Activated naive CD8-positive, alpha-beta T cell treated with anti-CD3 and anti-CD28 coated beads, Interleukin-2, amount 50 U/mL, for 24 hours (primary cell): Measurements from ENCODE around the gene SUCO.
A peak's percentile ranks its signal among the peaks of the same experiment; 100 is the strongest.
"Not testable (repeated sequence)": the region's sequence is repeated elsewhere in the genome, so short reads cannot be mapped to it uniquely, and the experiment has no call there.

ENCODE experiments used
- ATAC-seq: fragments of 150-1000 bp; cut with Tn5 transposase; one replicate; pipeline ENCODE4 v1.10.0; 2021
- DNase-seq: peaks from one replicate; pipeline ENCODE4 v3.0.0; 2021
- H3K27ac Mint-ChIP-seq: one replicate; pipeline ENCODE4 v1.8.0; 2021; ENCODE audit warnings: mild to moderate bottlenecking, mixed read lengths
- H3K27me3 Mint-ChIP-seq: one replicate; pipeline ENCODE4 v1.8.0; 2021; ENCODE audit warnings: mixed read lengths
- H3K36me3 Mint-ChIP-seq: one replicate; pipeline ENCODE4 v1.8.0; 2021; ENCODE audit warnings: low read depth, mixed read lengths
- H3K4me1 Mint-ChIP-seq: one replicate; pipeline ENCODE4 v1.8.0; 2021; ENCODE audit warnings: mixed read lengths
- H3K4me3 Mint-ChIP-seq: one replicate; pipeline ENCODE4 v1.8.0; 2021; ENCODE audit warnings: mild to moderate bottlenecking, moderate library complexity, mixed read lengths
- H3K9me3 Mint-ChIP-seq: one replicate; pipeline ENCODE4 v1.8.0; 2021; ENCODE audit warnings: mixed read lengths

Gene SUCO, protein sequence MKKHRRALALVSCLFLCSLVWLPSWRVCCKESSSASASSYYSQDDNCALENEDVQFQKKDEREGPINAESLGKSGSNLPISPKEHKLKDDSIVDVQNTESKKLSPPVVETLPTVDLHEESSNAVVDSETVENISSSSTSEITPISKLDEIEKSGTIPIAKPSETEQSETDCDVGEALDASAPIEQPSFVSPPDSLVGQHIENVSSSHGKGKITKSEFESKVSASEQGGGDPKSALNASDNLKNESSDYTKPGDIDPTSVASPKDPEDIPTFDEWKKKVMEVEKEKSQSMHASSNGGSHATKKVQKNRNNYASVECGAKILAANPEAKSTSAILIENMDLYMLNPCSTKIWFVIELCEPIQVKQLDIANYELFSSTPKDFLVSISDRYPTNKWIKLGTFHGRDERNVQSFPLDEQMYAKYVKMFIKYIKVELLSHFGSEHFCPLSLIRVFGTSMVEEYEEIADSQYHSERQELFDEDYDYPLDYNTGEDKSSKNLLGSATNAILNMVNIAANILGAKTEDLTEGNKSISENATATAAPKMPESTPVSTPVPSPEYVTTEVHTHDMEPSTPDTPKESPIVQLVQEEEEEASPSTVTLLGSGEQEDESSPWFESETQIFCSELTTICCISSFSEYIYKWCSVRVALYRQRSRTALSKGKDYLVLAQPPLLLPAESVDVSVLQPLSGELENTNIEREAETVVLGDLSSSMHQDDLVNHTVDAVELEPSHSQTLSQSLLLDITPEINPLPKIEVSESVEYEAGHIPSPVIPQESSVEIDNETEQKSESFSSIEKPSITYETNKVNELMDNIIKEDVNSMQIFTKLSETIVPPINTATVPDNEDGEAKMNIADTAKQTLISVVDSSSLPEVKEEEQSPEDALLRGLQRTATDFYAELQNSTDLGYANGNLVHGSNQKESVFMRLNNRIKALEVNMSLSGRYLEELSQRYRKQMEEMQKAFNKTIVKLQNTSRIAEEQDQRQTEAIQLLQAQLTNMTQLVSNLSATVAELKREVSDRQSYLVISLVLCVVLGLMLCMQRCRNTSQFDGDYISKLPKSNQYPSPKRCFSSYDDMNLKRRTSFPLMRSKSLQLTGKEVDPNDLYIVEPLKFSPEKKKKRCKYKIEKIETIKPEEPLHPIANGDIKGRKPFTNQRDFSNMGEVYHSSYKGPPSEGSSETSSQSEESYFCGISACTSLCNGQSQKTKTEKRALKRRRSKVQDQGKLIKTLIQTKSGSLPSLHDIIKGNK (N-terminal part only)

GRCh38 chr1:172532700-172533512 is at the start of gene SUCO:
Gene SUCO (plus strand): TSS chr1:172533150. CDS start chr1:172533436, 286 bp downstream.
- ATAC-seq, result peak; percentile 91
- Mint-ChIP-seq H3K27me3 (no peaks in the 10 kb centered on the region), H3K9me3 (no peaks in the 10 kb centered on the region), H3K4me1 (peaks cover 56% of the 10 kb centered on the region), H3K4me3 (peak within 1 kb of the TSS; percentile 90), H3K36me3 (peaks cover 6% of the 10 kb centered on the region), H3K27ac (peak within 1 kb of the TSS; percentile 97)
- DNase-seq, result peak; percentile 100

DNA sequence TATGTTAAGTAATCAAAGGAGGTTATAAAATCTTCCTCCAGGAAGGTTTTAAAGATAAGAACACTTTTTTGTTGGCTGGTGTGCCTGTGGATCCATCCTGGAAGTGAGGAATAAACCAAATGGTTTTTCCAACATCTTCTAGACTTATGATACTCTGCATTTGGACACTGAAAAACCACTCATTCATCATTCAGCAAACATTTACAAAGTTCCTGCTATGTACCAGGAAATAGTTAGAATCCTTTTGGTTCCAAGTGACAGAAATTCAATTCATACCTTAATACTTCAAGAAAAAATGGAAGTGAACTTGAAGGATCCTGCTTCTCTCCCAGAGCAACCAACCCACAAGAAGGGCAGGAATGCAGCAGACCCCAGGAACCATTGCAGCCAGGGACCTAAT is 49.5 kb upstream of the SUCO start:
- no peak overlapping the region for H3K27ac Mint-ChIP-seq
- H3K36me3 Mint-ChIP-seq, result no peaks in the 10 kb centered on the region
- peaks cover 6% of the 10 kb centered on the region for H3K4me1 Mint-ChIP-seq
- no peak for ATAC-seq
- no peak for DNase-seq
- H3K4me3 Mint-ChIP-seq, result no peak overlapping the region
- peaks cover 9% of the 10 kb centered on the region for H3K27me3 Mint-ChIP-seq
- H3K9me3 Mint-ChIP-seq, result no peaks in the 10 kb centered on the region

DNA sequence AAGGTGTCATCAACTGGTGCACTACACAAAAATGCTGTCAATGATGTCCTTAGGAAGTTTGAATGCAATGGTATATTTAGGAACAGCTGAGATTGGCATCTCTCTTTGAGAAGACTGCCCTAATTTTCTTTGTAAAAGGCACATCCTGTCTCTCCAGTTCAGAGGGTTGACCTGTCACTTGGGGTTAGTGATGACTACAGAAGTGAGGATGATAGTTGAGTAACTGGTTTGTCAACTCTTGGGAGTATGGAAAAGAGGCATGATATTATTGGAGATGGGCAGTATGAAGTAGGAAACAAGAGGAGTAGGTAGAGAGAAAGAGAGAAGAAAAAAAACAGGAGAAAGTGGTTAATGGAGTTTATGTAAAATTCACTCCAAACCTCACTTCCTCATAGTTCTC is 48.7 kb upstream of the SUCO start:
- Mint-ChIP-seq H3K36me3 (no peaks in the 10 kb centered on the region), H3K4me1 (peaks cover 6% of the 10 kb centered on the region), H3K27me3 (peaks cover 15% of the 10 kb centered on the region), H3K27ac (no peak overlapping the region), H3K9me3 (no peaks in the 10 kb centered on the region), H3K4me3 (no peak overlapping the region)
- DNase-seq, result no peak
- ATAC-seq, result no peak

DNA sequence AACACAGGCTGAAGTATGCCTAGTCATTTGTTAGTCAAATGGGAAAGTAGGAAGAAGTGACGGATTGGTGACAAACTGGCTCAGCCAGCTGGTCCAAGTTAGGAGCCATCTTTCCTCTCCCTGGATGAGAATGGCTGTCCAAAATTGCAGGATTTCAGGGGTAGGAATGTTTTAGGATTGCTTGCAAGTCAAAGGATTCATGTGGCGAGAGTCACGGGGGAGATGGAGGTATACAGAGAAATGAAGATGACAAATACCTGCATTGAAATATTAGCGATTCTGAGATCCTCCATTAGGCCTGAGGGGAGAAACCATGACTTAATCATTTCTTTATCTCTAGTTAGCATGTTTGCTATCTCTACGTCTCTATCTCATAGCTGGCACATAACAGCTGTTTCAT is 47.3 kb upstream of the SUCO start:
- Mint-ChIP-seq H3K36me3 (no peaks in the 10 kb centered on the region), H3K27ac (no peak overlapping the region), H3K27me3 (peaks cover 17% of the 10 kb centered on the region), H3K4me3 (no peak overlapping the region), H3K9me3 (no peaks in the 10 kb centered on the region), H3K4me1 (peaks cover 6% of the 10 kb centered on the region)
- DNase-seq (no peak), ATAC-seq (no peak)

DNA sequence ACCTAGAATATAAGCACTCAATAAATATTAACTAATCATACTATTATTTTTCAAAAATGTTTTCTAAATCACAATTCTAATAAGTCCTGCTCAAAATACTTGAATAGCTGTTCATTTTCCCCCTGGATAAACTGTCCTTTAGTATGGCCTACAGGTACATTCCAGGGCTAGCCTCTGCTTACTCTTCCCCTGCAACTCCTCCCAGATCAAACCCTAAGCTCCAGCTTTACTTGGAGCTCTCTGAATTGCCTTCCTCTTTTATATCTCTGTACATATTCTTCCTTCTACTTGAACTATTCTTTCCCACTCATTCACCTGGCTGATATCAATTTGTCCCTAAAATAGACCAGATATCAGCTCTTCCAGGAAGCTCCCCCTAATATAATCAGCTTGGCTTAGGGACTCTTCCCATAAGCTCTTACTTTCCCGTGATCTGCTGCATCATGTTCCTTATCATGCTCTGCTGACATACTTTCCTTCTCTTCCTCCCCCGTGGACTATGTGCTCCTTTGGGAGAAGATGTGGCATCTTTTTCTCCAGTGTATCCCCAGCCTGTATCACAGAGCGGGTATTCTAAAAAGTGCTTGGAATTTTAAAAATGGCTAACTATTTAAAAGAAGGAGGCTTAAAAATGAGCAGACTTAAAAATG is 46.0 kb upstream of the SUCO start:
- DNase-seq, result no peak
- Mint-ChIP-seq H3K4me3 (no peak overlapping the region), H3K27me3 (peaks cover 19% of the 10 kb centered on the region), H3K4me1 (peaks cover 6% of the 10 kb centered on the region), H3K9me3 (no peaks in the 10 kb centered on the region), H3K27ac (no peak overlapping the region), H3K36me3 (no peaks in the 10 kb centered on the region)
- no peak for ATAC-seq

GRCh38 chr1:172487550-172487949 is 45.4 kb upstream of the SUCO start:
- no peak overlapping the region for H3K27ac Mint-ChIP-seq
- peaks cover 19% of the 10 kb centered on the region for H3K27me3 Mint-ChIP-seq
- ATAC-seq (peak; percentile 28), DNase-seq (no peak)
- no peaks in the 10 kb centered on the region for H3K36me3 Mint-ChIP-seq
- no peaks in the 10 kb centered on the region for H3K9me3 Mint-ChIP-seq
- no peak overlapping the region for H3K4me3 Mint-ChIP-seq
- peaks cover 6% of the 10 kb centered on the region for H3K4me1 Mint-ChIP-seq

GRCh38 chr1:172488393-172488792 is 44.6 kb upstream of the SUCO start:
- peaks cover 6% of the 10 kb centered on the region for H3K4me1 Mint-ChIP-seq
- H3K27ac Mint-ChIP-seq, result no peak overlapping the region

DNA sequence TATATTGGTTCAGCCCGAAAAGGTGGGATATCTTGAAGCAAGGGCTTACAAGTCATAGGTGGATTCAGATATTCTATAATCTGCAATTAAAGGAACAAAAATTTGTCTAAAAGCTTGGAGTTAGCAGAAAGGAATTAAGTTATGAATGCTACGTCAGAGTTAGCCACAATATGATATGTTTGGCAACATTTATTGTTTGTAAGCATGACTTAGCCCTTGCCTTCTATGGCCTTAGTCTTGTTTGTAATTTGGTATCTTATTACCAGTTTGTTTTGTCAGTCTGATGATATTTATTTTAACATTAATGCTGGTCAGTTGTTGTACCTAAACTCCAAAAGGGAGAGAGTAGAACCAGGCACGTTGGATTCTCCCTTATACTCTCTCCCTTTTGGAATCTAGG is 43.1 kb upstream of the SUCO start:
- no peak overlapping the region for H3K4me3 Mint-ChIP-seq
- ATAC-seq, result no peak
- H3K36me3 Mint-ChIP-seq, result no peaks in the 10 kb centered on the region
- no peak for DNase-seq
- peaks cover 17% of the 10 kb centered on the region for H3K27me3 Mint-ChIP-seq
- no peaks in the 10 kb centered on the region for H3K9me3 Mint-ChIP-seq
- peaks cover 6% of the 10 kb centered on the region for H3K4me1 Mint-ChIP-seq
- no peak overlapping the region for H3K27ac Mint-ChIP-seq

More at GRCh38 chr1:172488393-172488792, 44.6 kb upstream of the SUCO start:
- ATAC-seq (no peak), DNase-seq (no peak)
- H3K9me3 Mint-ChIP-seq, result no peaks in the 10 kb centered on the region
- no peaks in the 10 kb centered on the region for H3K36me3 Mint-ChIP-seq
- H3K27me3 Mint-ChIP-seq, result peaks cover 19% of the 10 kb centered on the region
- H3K4me3 Mint-ChIP-seq, result no peak overlapping the region

GRCh38 chr1:172492421-172492820 is 40.5 kb upstream of the SUCO start:
- no peaks in the 10 kb centered on the region for H3K9me3 Mint-ChIP-seq
- peaks cover 16% of the 10 kb centered on the region for H3K27me3 Mint-ChIP-seq
- no peaks in the 10 kb centered on the region for H3K36me3 Mint-ChIP-seq
- no peak overlapping the region for H3K27ac Mint-ChIP-seq
- no peak overlapping the region for H3K4me3 Mint-ChIP-seq
- H3K4me1 Mint-ChIP-seq, result peaks cover 6% of the 10 kb centered on the region
- ATAC-seq (no peak), DNase-seq (no peak)

GRCh38 chr1:172494166-172494565 is 38.8 kb upstream of the SUCO start:
- no peaks in the 10 kb centered on the region for H3K4me1 Mint-ChIP-seq
- no peaks in the 10 kb centered on the region for H3K36me3 Mint-ChIP-seq
- no peak for DNase-seq
- H3K27me3 Mint-ChIP-seq, result peaks cover 5% of the 10 kb centered on the region
- H3K4me3 Mint-ChIP-seq, result no peak overlapping the region
- no peaks in the 10 kb centered on the region for H3K9me3 Mint-ChIP-seq
- no peak for ATAC-seq
- no peak overlapping the region for H3K27ac Mint-ChIP-seq

DNA sequence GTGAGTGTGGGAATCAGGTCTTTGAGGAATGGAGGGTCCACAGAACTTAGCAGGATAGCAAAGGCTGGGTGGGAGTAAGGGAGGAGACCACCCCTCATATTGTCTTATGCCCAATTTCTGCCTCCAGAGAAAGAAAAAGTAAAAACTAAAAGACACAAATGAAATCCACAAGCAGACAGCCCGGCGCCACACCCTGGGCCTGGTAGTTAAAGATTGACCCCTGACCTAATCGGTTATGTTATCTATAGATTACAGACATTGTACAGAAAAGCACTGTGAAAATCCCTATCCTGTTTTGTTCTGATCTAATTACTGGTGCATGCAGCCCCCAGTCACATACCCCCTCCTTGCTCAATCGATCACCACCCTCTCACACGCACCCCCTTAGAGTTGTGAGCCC is 36.8 kb upstream of the SUCO start:
- not testable (repeated sequence) for H3K4me1 Mint-ChIP-seq, H3K4me3 Mint-ChIP-seq, ATAC-seq, H3K27me3 Mint-ChIP-seq, DNase-seq, H3K36me3 Mint-ChIP-seq, H3K9me3 Mint-ChIP-seq, H3K27ac Mint-ChIP-seq

GRCh38 chr1:172496678-172497077 is 36.3 kb upstream of the SUCO start:
- no peaks in the 10 kb centered on the region for H3K27me3 Mint-ChIP-seq
- H3K4me3 Mint-ChIP-seq, result no peak overlapping the region
- DNase-seq (no peak), ATAC-seq (no peak)
- no peaks in the 10 kb centered on the region for H3K36me3 Mint-ChIP-seq
- H3K9me3 Mint-ChIP-seq, result no peaks in the 10 kb centered on the region
- no peaks in the 10 kb centered on the region for H3K4me1 Mint-ChIP-seq
- H3K27ac Mint-ChIP-seq, result no peak overlapping the region

GRCh38 chr1:172497230-172497629 is 35.7 kb upstream of the SUCO start:
- H3K27ac Mint-ChIP-seq, result no peak overlapping the region
- DNase-seq (no peak), ATAC-seq (no peak)
- no peak overlapping the region for H3K4me3 Mint-ChIP-seq
- H3K4me1 Mint-ChIP-seq, result no peaks in the 10 kb centered on the region
- no peaks in the 10 kb centered on the region for H3K36me3 Mint-ChIP-seq
- H3K27me3 Mint-ChIP-seq, result no peaks in the 10 kb centered on the region
- H3K9me3 Mint-ChIP-seq, result no peaks in the 10 kb centered on the region
